Neuronal stem cell (in vitro differentiated cells): ENCODE measurements around the gene WDPCP.

Experiments
- DNase-seq: peaks from one replicate; pipeline ENCODE4 v3.0.0-alpha.2; 2013; ENCODE audit warnings: low spot score
- H2AFZ ChIP-seq: one replicate; pipeline ENCODE4 v1.6.1; 2013; ENCODE audit warnings: mild to moderate bottlenecking, low read length, inconsistent platforms
- H2AK5ac ChIP-seq: 2 replicates; pipeline ENCODE4 v1.6.1; 2013; ENCODE audit warnings: low read depth, mild to moderate bottlenecking, inconsistent platforms, low read length, moderate library complexity, mixed read lengths
- H2BK120ac ChIP-seq: 2 replicates; pipeline ENCODE4 v1.6.1; 2013; ENCODE audit warnings: low read depth, mild to moderate bottlenecking, inconsistent platforms, low read length, moderate library complexity, mixed read lengths
- H2BK12ac ChIP-seq: one replicate; pipeline ENCODE4 v1.6.1; 2013; ENCODE audit warnings: low read length, inconsistent platforms
- H2BK15ac ChIP-seq: 2 replicates; pipeline ENCODE4 v1.6.1; 2013; ENCODE audit warnings: mild to moderate bottlenecking, low read length, inconsistent platforms, mixed read lengths
- H2BK5ac ChIP-seq: one replicate; pipeline ENCODE4 v1.6.1; 2013; ENCODE audit warnings: inconsistent platforms, mild to moderate bottlenecking, low read length, moderate library complexity
- H3K14ac ChIP-seq: one replicate; pipeline ENCODE4 v1.6.1; 2013; ENCODE audit warnings: low read length, inconsistent platforms
- H3K18ac ChIP-seq: 2 replicates; pipeline ENCODE4 v1.6.1; 2013; ENCODE audit warnings: low read length, inconsistent platforms
- H3K23ac ChIP-seq: 2 replicates; pipeline ENCODE4 v1.6.1; 2013; ENCODE audit warnings: low read depth, mild to moderate bottlenecking, mixed read lengths, low read length, inconsistent platforms; ENCODE audit not compliant: poor library complexity
- H3K27ac ChIP-seq: replicated peaks from 3 replicates; pipeline ENCODE4 v1.5.1; 2013; ENCODE audit warnings: low read length, inconsistent platforms
- H3K27me3 ChIP-seq, 3 experiments: 2 replicates each; pipeline ENCODE4 v1.6.1; 2013; ENCODE audit warnings: low read length in 3 of 3, mild to moderate bottlenecking in 2 of 3, inconsistent platforms in 1 of 3, low read depth in 1 of 3, mixed read lengths in 1 of 3, moderate library complexity in 1 of 3; ENCODE audit not compliant: control insufficient read depth in 3 of 3, insufficient read depth in 3 of 3
- H3K36me3 ChIP-seq, 2 donors: replicated peaks in 1 of 2; 2 replicates each; pipeline ENCODE4 v1.6.1; 2013; ENCODE audit warnings: low read length in 2 of 2; ENCODE audit not compliant: control insufficient read depth in 2 of 2, insufficient read depth in 2 of 2
- H3K4ac ChIP-seq: 2 replicates; pipeline ENCODE4 v1.6.1; 2013; ENCODE audit warnings: inconsistent platforms, mild to moderate bottlenecking, low read length, moderate library complexity
- H3K4me1 ChIP-seq, 2 donors: 1 replicate in 1 of 2; 2 replicates in 1 of 2; pipeline ENCODE4 v1.6.1; 2013; ENCODE audit warnings: low read length in 2 of 2, low read depth in 1 of 2; ENCODE audit not compliant: control insufficient read depth in 2 of 2, insufficient read depth in 1 of 2
- H3K4me2 ChIP-seq: one replicate; pipeline ENCODE4 v1.6.1; 2013; ENCODE audit warnings: mild to moderate bottlenecking, low read length, inconsistent platforms; ENCODE audit not compliant: insufficient read depth, poor library complexity, severe bottlenecking
- H3K4me3 ChIP-seq, 2 donors: 2 replicates each; pipeline ENCODE4 v1.5.1; 2013; ENCODE audit warnings: low read length in 2 of 2, mild to moderate bottlenecking in 2 of 2, inconsistent platforms in 1 of 2, moderate library complexity in 1 of 2
- H3K79me1 ChIP-seq: one replicate; pipeline ENCODE4 v1.6.1; 2013; ENCODE audit warnings: low read depth, mild to moderate bottlenecking, inconsistent platforms, low read length, moderate library complexity
- H3K9ac ChIP-seq: one replicate; pipeline ENCODE4 v1.6.1; 2013; ENCODE audit warnings: mild to moderate bottlenecking, low read depth, low read length, inconsistent platforms; ENCODE audit not compliant: poor library complexity
- H3K9me3 ChIP-seq, 2 donors: replicated peaks in 1 of 2; 2 replicates each; pipeline versions ENCODE3 to v1.6.1; 2013; ENCODE audit warnings: low read length in 2 of 2, mild to moderate bottlenecking in 2 of 2, inconsistent platforms in 1 of 2, low read depth in 1 of 2, mixed read lengths in 1 of 2, moderate library complexity in 1 of 2; ENCODE audit not compliant: control insufficient read depth in 2 of 2, insufficient read depth in 1 of 2
- H4K8ac ChIP-seq: one replicate; pipeline ENCODE4 v1.6.1; 2013; ENCODE audit warnings: low read depth, mild to moderate bottlenecking, inconsistent platforms, low read length, moderate library complexity
- H4K91ac ChIP-seq: one replicate; pipeline ENCODE4 v1.6.1; 2013; ENCODE audit warnings: low read length, low read depth, mild to moderate bottlenecking, inconsistent platforms; ENCODE audit not compliant: poor library complexity
- WGBS, 2 donors: extraction: QIAGEN DNeasy Blood & Tissue Kit; methylation state at CpG; one replicate each; pipeline ENCODE4 v1.1.7; 2013; ENCODE audit warnings: missing lambda C conversion rate in 2 of 2, mixed read lengths in 1 of 2; ENCODE audit not compliant: insufficient read length in 2 of 2, insufficient replicate concordance in 1 of 2; ENCODE audit errors: extremely low coverage in 2 of 2; 5-methylcytosine and 5-hydroxymethylcytosine counted together

Gene WDPCP

GRCh38 chr2:63600881-63601460 is 12.7 kb upstream of the WDPCP start:
- H3K79me1 ChIP-seq, result no peaks in the 10 kb centered on the region
- no peaks in the 10 kb centered on the region for H3K4me1 ChIP-seq
- H3K18ac ChIP-seq, result no peak overlapping the region
- no peak overlapping the region for H3K4me2 ChIP-seq
- no peak overlapping the region for H2AFZ ChIP-seq
- H3K9ac ChIP-seq, result no peak overlapping the region
- no peak overlapping the region for H3K27ac ChIP-seq
- no peak overlapping the region for H2AK5ac ChIP-seq
- peaks cover 20 to 96% of the 10 kb centered on the region in 2 donors for H3K36me3 ChIP-seq
- H2BK5ac ChIP-seq, result no peak overlapping the region
- no peak overlapping the region for H4K8ac ChIP-seq
- H3K4me3 ChIP-seq, result no peak overlapping the region
- no peak overlapping the region for H2BK15ac ChIP-seq
- no peak overlapping the region for H3K4ac ChIP-seq
- H3K9me3 ChIP-seq, result no peaks in the 10 kb centered on the region
- H2BK120ac ChIP-seq, result no peak overlapping the region
- no peak for DNase-seq
- H2BK12ac ChIP-seq, result no peak overlapping the region
- H3K23ac ChIP-seq, result no peak overlapping the region
- H3K14ac ChIP-seq, result no peak overlapping the region
- no peaks in the 10 kb centered on the region for H3K27me3 ChIP-seq
- H4K91ac ChIP-seq, result no peak overlapping the region
- WGBS, 2 donors, result no CpG with 5 or more reads among the region's 1 CpG

GRCh38 chr2:63598981-63599380 is 10.7 kb upstream of the WDPCP start:
- no peak overlapping the region for H4K91ac ChIP-seq

GRCh38 chr2:63596401-63596883 is 8.2 kb upstream of the WDPCP start:
- Histone ChIP-seq H3K9me3 (no peaks in the 10 kb centered on the region), H2AK5ac (no peak overlapping the region), H3K18ac (no peak overlapping the region), H3K4ac (no peak overlapping the region), H3K27me3 (no peaks in the 10 kb centered on the region), H2BK120ac (no peak overlapping the region), H3K9ac (no peak overlapping the region), H3K79me1 (no peaks in the 10 kb centered on the region), H2BK12ac (no peak overlapping the region), H3K14ac (no peak overlapping the region), H3K4me2 (no peak overlapping the region), H3K23ac (no peak overlapping the region), H3K36me3 (peaks cover 10 to 96% of the 10 kb centered on the region in 2 donors), H3K4me1 (no peaks in the 10 kb centered on the region), H2BK5ac (no peak overlapping the region), H2BK15ac (no peak overlapping the region), H2AFZ (no peak overlapping the region), H4K91ac (no peak overlapping the region), H4K8ac (no peak overlapping the region), H3K27ac (no peak overlapping the region), H3K4me3 (no peak overlapping the region)
- no CpG with 5 or more reads among the region's 2 CpGs for WGBS, 2 donors
- DNase-seq, result no peak

More at GRCh38 chr2:63598981-63599380, 10.7 kb upstream of the WDPCP start:
- no peak overlapping the region for H2BK5ac ChIP-seq
- no peak overlapping the region for H2AFZ ChIP-seq
- H3K18ac ChIP-seq, result no peak overlapping the region
- H3K4me3 ChIP-seq, result no peak overlapping the region
- H2BK12ac ChIP-seq, result no peak overlapping the region
- no peak overlapping the region for H2BK15ac ChIP-seq
- H3K79me1 ChIP-seq, result no peaks in the 10 kb centered on the region
- no peak overlapping the region for H3K23ac ChIP-seq
- H3K14ac ChIP-seq, result no peak overlapping the region
- H3K9ac ChIP-seq, result no peak overlapping the region
- H3K4ac ChIP-seq, result no peak overlapping the region
- H3K4me1 ChIP-seq, result no peaks in the 10 kb centered on the region
- no peak for DNase-seq
- no peaks in the 10 kb centered on the region for H3K9me3 ChIP-seq
- no peaks in the 10 kb centered on the region for H3K27me3 ChIP-seq
- no peak overlapping the region for H2BK120ac ChIP-seq
- no peak overlapping the region for H4K8ac ChIP-seq
- H3K4me2 ChIP-seq, result no peak overlapping the region
- H3K27ac ChIP-seq, result no peak overlapping the region
- peaks cover 12 to 96% of the 10 kb centered on the region in 2 donors for H3K36me3 ChIP-seq
- WGBS, 2 donors, result no CpG with 5 or more reads among the region's 2 CpGs
- H2AK5ac ChIP-seq, result no peak overlapping the region

- no peak overlapping the region for H3K18ac ChIP-seq
- H4K91ac ChIP-seq, result no peak overlapping the region
- H2AK5ac ChIP-seq, result no peak overlapping the region
- no peak overlapping the region for H3K27ac ChIP-seq
- no peak overlapping the region for H2BK5ac ChIP-seq
- no peak overlapping the region for H3K4me3 ChIP-seq
- H3K79me1 ChIP-seq, result no peaks in the 10 kb centered on the region
- H2BK15ac ChIP-seq, result no peak overlapping the region
- H3K9me3 ChIP-seq, result no peaks in the 10 kb centered on the region
- peaks cover 5 to 92% of the 10 kb centered on the region in 2 donors for H3K36me3 ChIP-seq
- H3K23ac ChIP-seq, result no peak overlapping the region
- WGBS, 2 donors, result no CpG with 5 or more reads among the region's 3 CpGs
- H2BK120ac ChIP-seq, result no peak overlapping the region
- H4K8ac ChIP-seq, result no peak overlapping the region
- no peak overlapping the region for H3K14ac ChIP-seq
- no peak for DNase-seq
- no peak overlapping the region for H2AFZ ChIP-seq
- H3K27me3 ChIP-seq, result no peaks in the 10 kb centered on the region
- no peak overlapping the region for H3K4me2 ChIP-seq
- no peak overlapping the region for H2BK12ac ChIP-seq
- peaks cover 0 to 9% of the 10 kb centered on the region in 2 donors for H3K4me1 ChIP-seq
- no peak overlapping the region for H3K4ac ChIP-seq
- no peak overlapping the region for H3K9ac ChIP-seq
These were observed 6.4 kb upstream of the WDPCP start for GRCh38 chr2:63594660-63595059.
